Smooth muscle cell (in vitro differentiated cells): Measurements from ENCODE around the gene HHEX. TPM values are rescaled to one million over a fixed set of nuclear protein-coding genes. Genes with fewer than 3 reads are reported as not detected.

Experiments
- DNase-seq: peaks from one replicate; lab custom pipeline; 2025; ENCODE audit not compliant: unreplicated experiment; lab: John Stamatoyannopoulos, UW
- H2AFZ ChIP-seq: fragments of 200-600 bp; sonication (generic); 2 replicates; pipeline ENCODE4 v1.6.0; 2016; ENCODE audit warnings: antibody characterized with exemption, low read depth, mild to moderate bottlenecking
- H3F3A ChIP-seq: fragments of 200-600 bp; sonication (generic); 2 replicates; pipeline ENCODE4 v1.6.0; 2017; ENCODE audit warnings: antibody characterized with exemption, low read depth
- H3K27ac ChIP-seq: fragments of 200-600 bp; sonication (generic); 2 replicates; pipeline ENCODE4 v1.5.1; 2016; ENCODE audit warnings: low read depth, mild to moderate bottlenecking
- H3K27me3 ChIP-seq: fragments of 200-600 bp; sonication (generic); 2 replicates; pipeline ENCODE4 v1.6.1; 2016; ENCODE audit warnings: low read depth, mild to moderate bottlenecking
- H3K36me3 ChIP-seq: fragments of 200-600 bp; sonication (generic); 2 replicates; pipeline ENCODE4 v1.5.1; 2016; ENCODE audit warnings: low read depth
- H3K4me1 ChIP-seq: fragments of 200-600 bp; sonication (generic); 2 replicates; pipeline ENCODE4 v1.5.1; 2016; ENCODE audit warnings: low read depth
- H3K4me2 ChIP-seq: fragments of 200-600 bp; sonication (generic); 2 replicates; pipeline ENCODE4 v1.6.0; 2016; ENCODE audit warnings: mild to moderate bottlenecking
- H3K4me3 ChIP-seq: fragments of 200-600 bp; sonication (generic); 2 replicates; pipeline ENCODE4 v1.5.1; 2016; ENCODE audit warnings: mild to moderate bottlenecking
- H3K79me2 ChIP-seq: fragments of 200-600 bp; sonication (generic); 2 replicates; pipeline ENCODE4 v1.6.0; 2016; ENCODE audit warnings: low read depth, mild to moderate bottlenecking
- H3K9ac ChIP-seq: fragments of 200-600 bp; sonication (generic); 2 replicates; pipeline ENCODE4 v1.6.0; 2016; ENCODE audit warnings: low read depth
- H3K9me3 ChIP-seq: fragments of 200-600 bp; sonication (generic); replicated peaks from 2 replicates; pipeline ENCODE4 v1.5.1; 2016; ENCODE audit warnings: low read depth
- H4K20me1 ChIP-seq: fragments of 200-600 bp; sonication (generic); 2 replicates; pipeline ENCODE4 v1.6.0; 2016; ENCODE audit warnings: low read depth
- WGBS: methylation state at CpG from one replicate; pipeline ENCODE4 v1.1.7; 2016; ENCODE audit warnings: low lambda C conversion rate; 5-methylcytosine and 5-hydroxymethylcytosine counted together
- polyA plus RNA-seq: library from polyadenylated mRNA; unstranded; fragments of >200 nt; fragmentation: Nextera tagmentation; extraction: Ambion mirVana; gene quantifications from 2 replicates; pipeline ENCODE4 v1.2.1, GENCODE V29; 2016
- total RNA-seq: library from RNA; depleted of rRNA; stranded (reverse); fragments of >200 nt; gene quantifications from 2 replicates; pipeline ENCODE4 v1.2.3, GENCODE V29; 2014
- TF ChIP-seq, protein P1 (sequence below): fragments of 200-600 bp; sonication (generic); IDR thresholded peaks from 2 replicates; pipeline ENCODE4 v1.5.1; 2017; ENCODE audit warnings: borderline replicate concordance, mild to moderate bottlenecking, antibody characterized with exemption; ENCODE audit not compliant: insufficient read depth, poor library complexity, severe bottlenecking

Gene HHEX
- total and polyA plus RNA-seq, 2 experiments from 2014 or later, result not detected

DNA sequence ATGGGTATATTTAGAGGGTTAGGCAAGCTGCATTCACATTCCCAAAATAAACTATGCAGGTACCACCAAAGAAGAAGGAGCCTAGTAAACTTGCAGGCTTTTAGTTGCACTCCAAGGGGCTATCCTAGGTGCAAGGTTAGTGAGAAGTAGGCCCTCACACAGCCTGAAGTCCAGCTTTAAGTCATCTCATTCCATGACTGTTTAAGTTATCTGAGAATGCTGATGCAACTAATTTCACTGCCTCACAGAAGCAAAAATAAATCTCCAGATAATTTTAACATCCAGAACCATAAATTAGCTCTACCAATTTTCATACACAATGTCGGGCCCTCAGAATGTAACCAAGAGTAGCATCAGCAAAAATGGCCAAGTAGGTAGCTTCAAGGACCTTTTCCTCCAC lies 34.3 kb upstream of the HHEX start:
- H3F3A ChIP-seq, result no peaks in the 10 kb centered on the region
- no peak for DNase-seq
- no peak overlapping the region for H3K27ac ChIP-seq
- H3K79me2 ChIP-seq, result no peaks in the 10 kb centered on the region
- H3K4me3 ChIP-seq, result no peak overlapping the region
- no peaks in the 10 kb centered on the region for H3K9me3 ChIP-seq
- WGBS, result 97% methylated on average over 1 of the region's 1 CpG
- no peak overlapping the region for H2AFZ ChIP-seq
- H4K20me1 ChIP-seq, result no peaks in the 10 kb centered on the region
- no peaks in the 10 kb centered on the region for H3K27me3 ChIP-seq
- TF ChIP-seq, protein P1, sequence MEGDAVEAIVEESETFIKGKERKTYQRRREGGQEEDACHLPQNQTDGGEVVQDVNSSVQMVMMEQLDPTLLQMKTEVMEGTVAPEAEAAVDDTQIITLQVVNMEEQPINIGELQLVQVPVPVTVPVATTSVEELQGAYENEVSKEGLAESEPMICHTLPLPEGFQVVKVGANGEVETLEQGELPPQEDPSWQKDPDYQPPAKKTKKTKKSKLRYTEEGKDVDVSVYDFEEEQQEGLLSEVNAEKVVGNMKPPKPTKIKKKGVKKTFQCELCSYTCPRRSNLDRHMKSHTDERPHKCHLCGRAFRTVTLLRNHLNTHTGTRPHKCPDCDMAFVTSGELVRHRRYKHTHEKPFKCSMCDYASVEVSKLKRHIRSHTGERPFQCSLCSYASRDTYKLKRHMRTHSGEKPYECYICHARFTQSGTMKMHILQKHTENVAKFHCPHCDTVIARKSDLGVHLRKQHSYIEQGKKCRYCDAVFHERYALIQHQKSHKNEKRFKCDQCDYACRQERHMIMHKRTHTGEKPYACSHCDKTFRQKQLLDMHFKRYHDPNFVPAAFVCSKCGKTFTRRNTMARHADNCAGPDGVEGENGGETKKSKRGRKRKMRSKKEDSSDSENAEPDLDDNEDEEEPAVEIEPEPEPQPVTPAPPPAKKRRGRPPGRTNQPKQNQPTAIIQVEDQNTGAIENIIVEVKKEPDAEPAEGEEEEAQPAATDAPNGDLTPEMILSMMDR, result no peak
- H3K9ac ChIP-seq, result no peak overlapping the region
- H3K36me3 ChIP-seq, result peaks cover 1% of the 10 kb centered on the region
- no peak overlapping the region for H3K4me2 ChIP-seq
- H3K4me1 ChIP-seq, result no peaks in the 10 kb centered on the region

DNA sequence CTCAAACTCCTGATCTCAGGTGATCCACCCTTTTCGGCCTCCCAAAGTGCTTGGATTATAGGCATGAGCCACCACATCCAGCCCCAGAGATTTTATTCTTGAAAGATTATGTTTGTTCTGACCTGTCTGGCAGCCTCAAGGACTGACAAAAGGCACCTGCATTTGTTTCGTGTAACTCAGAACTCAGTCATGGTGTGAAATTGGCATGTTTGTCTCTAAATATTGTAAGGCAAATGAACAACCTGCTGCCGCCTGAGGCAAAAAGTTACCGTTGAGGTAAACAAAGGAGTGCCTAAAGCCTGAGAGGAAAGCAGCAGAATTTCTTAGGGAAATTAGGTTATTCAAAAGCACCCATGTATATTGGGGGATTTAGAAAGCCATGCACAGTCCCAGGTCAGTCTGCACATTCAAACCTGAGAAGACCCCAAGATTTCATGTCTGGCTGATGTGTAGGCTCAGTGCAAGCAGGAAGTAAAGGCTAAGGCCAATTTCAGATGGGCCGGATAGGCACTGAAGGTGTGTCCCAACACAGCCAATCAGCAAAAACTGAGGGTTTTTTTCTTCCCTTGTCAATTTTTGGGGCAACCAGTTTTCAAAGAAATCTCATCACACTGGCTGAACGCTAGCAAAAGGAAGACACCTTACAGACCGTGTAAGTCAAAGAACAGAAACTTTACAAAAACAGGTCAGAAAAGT lies 33.3 kb upstream of the HHEX start:
- 91% methylated on average over 7 of the region's 7 CpGs for whole genome bisulfite sequencing
- Histone ChIP-seq H3F3A (no peaks in the 10 kb centered on the region), H3K27me3 (no peaks in the 10 kb centered on the region), H2AFZ (no peak overlapping the region), H4K20me1 (no peaks in the 10 kb centered on the region), H3K9ac (no peak overlapping the region), H3K4me2 (no peak overlapping the region), H3K4me3 (no peak overlapping the region), H3K9me3 (no peaks in the 10 kb centered on the region), H3K27ac (no peak overlapping the region), H3K36me3 (no peaks in the 10 kb centered on the region), H3K79me2 (no peaks in the 10 kb centered on the region), H3K4me1 (no peaks in the 10 kb centered on the region)
- no peak for DNase-seq
- TF ChIP-seq, protein P1, result no peak

DNA sequence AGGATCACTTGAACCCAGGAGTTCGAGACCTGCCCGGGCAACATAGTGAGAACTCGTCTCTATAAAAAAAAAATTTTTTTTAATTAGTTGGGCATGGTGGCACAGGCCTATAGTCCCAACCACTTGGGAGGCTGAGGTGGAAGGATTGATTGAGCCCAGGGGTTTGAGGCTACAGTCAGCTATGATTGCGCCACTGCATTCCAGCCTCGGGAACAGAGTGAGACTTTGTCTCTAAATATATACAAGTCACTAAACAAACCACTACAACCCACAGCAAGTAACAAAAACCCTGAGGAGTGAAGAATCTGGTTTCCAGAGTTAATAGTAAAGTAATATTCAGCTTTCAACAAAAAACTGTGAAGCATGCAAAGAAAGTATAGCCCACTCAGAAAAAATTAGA lies 32.7 kb upstream of the HHEX start:
- 88% methylated on average over 5 of the region's 5 CpGs for WGBS
- H3K27me3 ChIP-seq, result no peaks in the 10 kb centered on the region
- H3K4me1 ChIP-seq, result no peaks in the 10 kb centered on the region
- no peak overlapping the region for H2AFZ ChIP-seq
- no peaks in the 10 kb centered on the region for H3F3A ChIP-seq
- H3K4me2 ChIP-seq, result no peak overlapping the region
- no peaks in the 10 kb centered on the region for H3K9me3 ChIP-seq
- H3K9ac ChIP-seq, result no peak overlapping the region
- no peaks in the 10 kb centered on the region for H4K20me1 ChIP-seq
- no peaks in the 10 kb centered on the region for H3K79me2 ChIP-seq
- H3K4me3 ChIP-seq, result no peak overlapping the region
- TF ChIP-seq, protein P1, result no peak
- no peak for DNase-seq
- H3K36me3 ChIP-seq, result no peaks in the 10 kb centered on the region
- no peak overlapping the region for H3K27ac ChIP-seq

DNA sequence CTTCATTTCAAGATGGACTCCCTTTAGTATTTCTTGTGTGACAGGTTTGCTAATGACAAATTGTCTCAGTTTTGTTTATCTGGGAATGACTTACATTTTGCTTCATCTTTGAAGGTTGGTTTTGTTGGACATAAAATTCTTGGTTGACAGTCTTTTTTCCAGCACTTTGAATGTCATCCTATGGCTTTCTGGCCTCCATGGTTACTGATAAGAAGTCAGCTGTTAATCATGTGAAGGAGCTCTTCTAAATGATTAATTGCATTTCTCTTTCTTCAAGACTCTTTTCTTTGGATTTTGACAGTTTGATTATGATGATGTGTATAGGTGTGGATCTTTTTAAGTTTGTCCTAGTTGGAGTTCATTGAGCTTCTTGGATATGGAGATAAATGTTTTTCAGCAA lies 26.9 kb upstream of the HHEX start:
- Histone ChIP-seq H2AFZ (no peak overlapping the region), H4K20me1 (no peaks in the 10 kb centered on the region), H3K4me1 (no peaks in the 10 kb centered on the region), H3K9ac (no peak overlapping the region), H3K27me3 (no peaks in the 10 kb centered on the region), H3K27ac (no peak overlapping the region), H3F3A (no peaks in the 10 kb centered on the region), H3K9me3 (peaks cover 3% of the 10 kb centered on the region), H3K4me2 (no peak overlapping the region), H3K36me3 (no peaks in the 10 kb centered on the region), H3K79me2 (no peaks in the 10 kb centered on the region), H3K4me3 (no peak overlapping the region)
- TF ChIP-seq, protein P1, result no peak
- no peak for DNase-seq
